ENCODE measurements around the gene RAB40C.

- TF ChIP-seq REST (IDR thresholded peaks at IDR 0.05; ENCODE audit: insufficient read depth in 1 of 2, low read depth in 2 of 2, low read length in 2 of 2) (no peak), TAF1 (IDR thresholded peaks at IDR 0.05; ENCODE audit: borderline replicate concordance, insufficient read depth, low read length) (no peak)
Observed at GRCh38 chr16:632486-633335, 42.8 kb downstream of the RAB40C start.
